Neuronal stem cell (in vitro differentiated cells): ENCODE results near the gene RNF187.
A peak's percentile ranks its signal among the peaks of the same experiment; 100 is the strongest.

Experiments
- DNase-seq: peaks from one replicate; pipeline ENCODE4 v3.0.0-alpha.2; 2013; ENCODE audit warnings: low spot score
- H2AFZ ChIP-seq: one replicate; pipeline ENCODE4 v1.6.1; 2013; ENCODE audit warnings: mild to moderate bottlenecking, low read length, inconsistent platforms
- H2AK5ac ChIP-seq: 2 replicates; pipeline ENCODE4 v1.6.1; 2013; ENCODE audit warnings: low read depth, mild to moderate bottlenecking, inconsistent platforms, low read length, moderate library complexity, mixed read lengths
- H2BK120ac ChIP-seq: 2 replicates; pipeline ENCODE4 v1.6.1; 2013; ENCODE audit warnings: low read depth, mild to moderate bottlenecking, inconsistent platforms, low read length, moderate library complexity, mixed read lengths
- H2BK12ac ChIP-seq: one replicate; pipeline ENCODE4 v1.6.1; 2013; ENCODE audit warnings: low read length, inconsistent platforms
- H2BK15ac ChIP-seq: 2 replicates; pipeline ENCODE4 v1.6.1; 2013; ENCODE audit warnings: mild to moderate bottlenecking, low read length, inconsistent platforms, mixed read lengths
- H2BK5ac ChIP-seq: one replicate; pipeline ENCODE4 v1.6.1; 2013; ENCODE audit warnings: inconsistent platforms, mild to moderate bottlenecking, low read length, moderate library complexity
- H3K14ac ChIP-seq: one replicate; pipeline ENCODE4 v1.6.1; 2013; ENCODE audit warnings: low read length, inconsistent platforms
- H3K18ac ChIP-seq: 2 replicates; pipeline ENCODE4 v1.6.1; 2013; ENCODE audit warnings: low read length, inconsistent platforms
- H3K23ac ChIP-seq: 2 replicates; pipeline ENCODE4 v1.6.1; 2013; ENCODE audit warnings: low read depth, mild to moderate bottlenecking, mixed read lengths, low read length, inconsistent platforms; ENCODE audit not compliant: poor library complexity
- H3K27ac ChIP-seq: replicated peaks from 3 replicates; pipeline ENCODE4 v1.5.1; 2013; ENCODE audit warnings: low read length, inconsistent platforms
- H3K27me3 ChIP-seq, 3 experiments: 2 replicates each; pipeline ENCODE4 v1.6.1; 2013; ENCODE audit warnings: low read length in 3 of 3, mild to moderate bottlenecking in 2 of 3, inconsistent platforms in 1 of 3, low read depth in 1 of 3, mixed read lengths in 1 of 3, moderate library complexity in 1 of 3; ENCODE audit not compliant: control insufficient read depth in 3 of 3, insufficient read depth in 3 of 3
- H3K36me3 ChIP-seq, 2 donors: replicated peaks in 1 of 2; 2 replicates each; pipeline ENCODE4 v1.6.1; 2013; ENCODE audit warnings: low read length in 2 of 2; ENCODE audit not compliant: control insufficient read depth in 2 of 2, insufficient read depth in 2 of 2
- H3K4ac ChIP-seq: 2 replicates; pipeline ENCODE4 v1.6.1; 2013; ENCODE audit warnings: inconsistent platforms, mild to moderate bottlenecking, low read length, moderate library complexity
- H3K4me1 ChIP-seq, 2 donors: 1 replicate in 1 of 2; 2 replicates in 1 of 2; pipeline ENCODE4 v1.6.1; 2013; ENCODE audit warnings: low read length in 2 of 2, low read depth in 1 of 2; ENCODE audit not compliant: control insufficient read depth in 2 of 2, insufficient read depth in 1 of 2
- H3K4me2 ChIP-seq: one replicate; pipeline ENCODE4 v1.6.1; 2013; ENCODE audit warnings: mild to moderate bottlenecking, low read length, inconsistent platforms; ENCODE audit not compliant: insufficient read depth, poor library complexity, severe bottlenecking
- H3K4me3 ChIP-seq, 2 donors: 2 replicates each; pipeline ENCODE4 v1.5.1; 2013; ENCODE audit warnings: low read length in 2 of 2, mild to moderate bottlenecking in 2 of 2, inconsistent platforms in 1 of 2, moderate library complexity in 1 of 2
- H3K79me1 ChIP-seq: one replicate; pipeline ENCODE4 v1.6.1; 2013; ENCODE audit warnings: low read depth, mild to moderate bottlenecking, inconsistent platforms, low read length, moderate library complexity
- H3K9ac ChIP-seq: one replicate; pipeline ENCODE4 v1.6.1; 2013; ENCODE audit warnings: mild to moderate bottlenecking, low read depth, low read length, inconsistent platforms; ENCODE audit not compliant: poor library complexity
- H3K9me3 ChIP-seq, 2 donors: replicated peaks in 1 of 2; 2 replicates each; pipeline versions ENCODE3 to v1.6.1; 2013; ENCODE audit warnings: low read length in 2 of 2, mild to moderate bottlenecking in 2 of 2, inconsistent platforms in 1 of 2, low read depth in 1 of 2, mixed read lengths in 1 of 2, moderate library complexity in 1 of 2; ENCODE audit not compliant: control insufficient read depth in 2 of 2, insufficient read depth in 1 of 2
- H4K8ac ChIP-seq: one replicate; pipeline ENCODE4 v1.6.1; 2013; ENCODE audit warnings: low read depth, mild to moderate bottlenecking, inconsistent platforms, low read length, moderate library complexity
- H4K91ac ChIP-seq: one replicate; pipeline ENCODE4 v1.6.1; 2013; ENCODE audit warnings: low read length, low read depth, mild to moderate bottlenecking, inconsistent platforms; ENCODE audit not compliant: poor library complexity
- WGBS, 2 donors: extraction: QIAGEN DNeasy Blood & Tissue Kit; methylation state at CpG; one replicate each; pipeline ENCODE4 v1.1.7; 2013; ENCODE audit warnings: missing lambda C conversion rate in 2 of 2, mixed read lengths in 1 of 2; ENCODE audit not compliant: insufficient read length in 2 of 2, insufficient replicate concordance in 1 of 2; ENCODE audit errors: extremely low coverage in 2 of 2; 5-methylcytosine and 5-hydroxymethylcytosine counted together

Gene RNF187

DNA sequence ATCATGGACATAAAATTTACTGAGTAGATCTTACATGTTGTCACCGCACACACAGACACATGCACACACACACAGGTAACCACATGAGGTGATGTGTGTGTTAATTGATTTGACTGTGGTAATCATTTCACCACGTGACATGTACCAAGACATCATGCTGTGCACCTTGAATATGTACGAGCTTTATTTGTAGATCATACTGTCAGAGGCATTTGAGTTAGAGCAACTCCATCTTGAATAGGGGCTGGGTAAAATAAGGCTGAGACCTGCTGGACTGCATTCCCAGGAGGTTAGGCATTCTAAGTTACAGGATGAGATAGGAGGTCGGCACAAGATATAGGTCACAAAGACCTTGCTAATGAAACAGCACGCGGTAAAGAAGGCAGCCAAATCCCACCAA lies 38.8 kb upstream of the RNF187 start:
- Histone ChIP-seq H3K27me3 (peaks cover 0 to 27% (median 0%) of the 10 kb centered on the region in 3 experiments), H3K4me1 (peaks cover 2 to 6% of the 10 kb centered on the region in 2 donors), H2AFZ (no peak overlapping the region), H2BK12ac (no peak overlapping the region), H3K79me1 (no peaks in the 10 kb centered on the region), H3K36me3 (no peaks in the 10 kb centered on the region), H3K4me2 (no peak overlapping the region), H2AK5ac (no peak overlapping the region), H2BK120ac (no peak overlapping the region), H3K9me3 (no peaks in the 10 kb centered on the region), H3K23ac (no peak overlapping the region), H3K14ac (no peak overlapping the region), H2BK15ac (no peak overlapping the region), H3K4me3 (no peak overlapping the region), H3K4ac (no peak overlapping the region), H2BK5ac (no peak overlapping the region), H4K8ac (no peak overlapping the region), H3K27ac (no peak overlapping the region), H4K91ac (no peak overlapping the region), H3K18ac (no peak overlapping the region), H3K9ac (no peak overlapping the region)
- no CpG with 5 or more reads among the region's 6 CpGs for WGBS, 2 donors
- DNase-seq = no peak

- H3K4me3 ChIP-seq = no peak overlapping the region
- peak overlapping the region; percentile 17 for H2BK12ac ChIP-seq
- peaks cover 2 to 6% of the 10 kb centered on the region in 2 donors for H3K4me1 ChIP-seq
- no peak overlapping the region for H2AFZ ChIP-seq
- H2BK5ac ChIP-seq = no peak overlapping the region
- no peaks in the 10 kb centered on the region for H3K79me1 ChIP-seq
- DNase-seq = no peak
- H2BK120ac ChIP-seq = no peak overlapping the region
- H2AK5ac ChIP-seq = peak overlapping the region; percentile 22
- H3K9me3 ChIP-seq = no peaks in the 10 kb centered on the region
- H3K18ac ChIP-seq = peak overlapping the region; percentile 32
- H3K4ac ChIP-seq = no peak overlapping the region
- no peak overlapping the region for H3K9ac ChIP-seq
- H2BK15ac ChIP-seq = no peak overlapping the region
- no CpG with 5 or more reads among the region's 11 CpGs for WGBS, 2 donors
- peaks cover 0 to 10% of the 10 kb centered on the region in 2 donors for H3K36me3 ChIP-seq
- H4K8ac ChIP-seq = no peak overlapping the region
- peaks cover 0 to 20% (median 0%) of the 10 kb centered on the region in 3 experiments for H3K27me3 ChIP-seq
- H3K14ac ChIP-seq = peak overlapping the region; percentile 2
- no peak overlapping the region for H3K23ac ChIP-seq
- H3K27ac ChIP-seq = no peak overlapping the region
- H3K4me2 ChIP-seq = no peak overlapping the region
- H4K91ac ChIP-seq = no peak overlapping the region
These were observed 37.0 kb upstream of the RNF187 start for GRCh38 chr1:228450200-228450599.

DNA sequence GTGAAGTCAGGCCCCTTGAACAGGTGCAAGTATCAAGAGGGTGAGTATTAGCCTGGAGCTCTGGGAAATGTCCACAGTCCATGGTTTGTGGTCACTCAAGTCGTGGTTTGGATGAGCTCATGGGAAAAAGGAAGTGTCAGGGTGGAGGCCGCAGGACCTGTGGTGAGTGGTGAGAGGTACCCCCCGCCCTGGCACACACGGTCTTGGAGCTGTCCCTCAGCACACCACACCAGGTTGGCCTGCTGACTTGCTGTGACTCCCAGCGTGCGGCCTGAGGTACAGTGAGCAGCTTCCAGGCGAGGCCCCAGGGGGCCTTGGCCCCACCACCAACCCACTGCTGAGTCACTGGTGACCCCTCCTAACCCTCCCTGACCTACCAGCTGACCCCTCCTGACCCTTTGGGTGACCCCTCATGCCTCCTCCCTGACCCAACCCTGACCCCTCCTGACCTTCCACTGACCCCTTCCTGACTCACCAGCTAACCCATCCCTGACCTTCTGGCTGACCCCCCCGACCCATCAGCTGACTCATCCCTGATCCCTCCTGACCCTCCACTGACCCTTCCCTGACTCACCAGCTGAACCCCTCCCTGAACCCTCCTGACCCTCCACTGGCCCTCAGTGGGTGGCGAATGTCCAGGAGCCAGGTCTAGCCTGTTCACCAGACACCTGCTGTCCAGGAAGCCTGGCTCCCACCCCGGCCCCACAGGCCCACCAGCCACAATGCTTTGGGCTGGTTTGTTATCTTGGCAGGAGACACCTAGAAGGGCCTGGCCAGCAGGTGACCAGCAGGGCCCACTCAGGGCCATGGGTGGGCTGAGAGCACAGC lies 34.8 kb upstream of the RNF187 start:
- peak overlapping the region; percentile 43 for H4K8ac ChIP-seq
- no peak overlapping the region for H2BK12ac ChIP-seq
- no peak overlapping the region for H3K4ac ChIP-seq
- no peak overlapping the region for H3K4me3 ChIP-seq
- no peaks in the 10 kb centered on the region for H3K79me1 ChIP-seq
- peak overlapping the region; percentile 60 for H3K23ac ChIP-seq
- H2BK5ac ChIP-seq = peak overlapping the region; percentile 24
- no peak for DNase-seq
- no peak overlapping the region for H2AFZ ChIP-seq
- no peak overlapping the region for H3K18ac ChIP-seq
- H3K36me3 ChIP-seq = peaks cover 0 to 11% of the 10 kb centered on the region in 2 donors
- H3K14ac ChIP-seq = no peak overlapping the region
- H3K9me3 ChIP-seq = no peaks in the 10 kb centered on the region
- no peak overlapping the region for H3K27ac ChIP-seq
- no peak overlapping the region for H2BK15ac ChIP-seq
- peaks cover 0 to 5% (median 0%) of the 10 kb centered on the region in 3 experiments for H3K27me3 ChIP-seq
- H2BK120ac ChIP-seq = no peak overlapping the region
- WGBS, 2 donors = no CpG with 5 or more reads among the region's 10 CpGs
- H3K4me1 ChIP-seq = peaks cover 0 to 3% of the 10 kb centered on the region in 2 donors
- peak overlapping the region; percentile 43 for H2AK5ac ChIP-seq
- H3K4me2 ChIP-seq = no peak overlapping the region
- no peak overlapping the region for H3K9ac ChIP-seq
- H4K91ac ChIP-seq = no peak overlapping the region

DNA sequence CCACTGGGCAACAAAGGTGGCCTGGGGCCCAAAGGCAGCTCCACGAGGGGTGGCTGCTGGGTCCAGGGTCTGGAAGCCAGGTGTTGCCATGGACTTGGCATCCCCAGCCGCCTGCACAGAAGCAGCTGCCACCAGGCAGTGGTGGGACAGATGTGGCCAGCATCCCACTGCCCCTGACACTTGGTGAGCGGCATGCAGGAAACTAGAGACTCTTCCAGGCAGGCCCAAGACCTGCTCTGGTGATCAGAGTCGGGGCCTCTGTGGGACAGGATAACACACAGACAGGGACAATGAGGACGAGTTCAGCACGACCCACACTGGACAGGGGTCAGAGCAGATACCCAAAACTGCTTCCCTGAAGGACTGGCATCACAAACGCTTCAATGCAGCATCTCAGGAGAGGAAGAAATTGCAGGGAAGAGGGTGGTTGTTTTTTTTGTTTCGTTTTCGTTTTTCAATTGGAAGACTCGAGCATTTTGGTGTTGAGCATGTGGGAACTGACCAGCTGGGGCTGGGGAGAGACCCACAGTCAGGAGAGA lies 34.1 kb upstream of the RNF187 start:
- Histone ChIP-seq H2BK12ac (no peak overlapping the region), H3K14ac (no peak overlapping the region), H2AFZ (no peak overlapping the region), H3K9ac (no peak overlapping the region), H4K91ac (no peak overlapping the region), H3K27me3 (peaks cover 0 to 3% (median 0%) of the 10 kb centered on the region in 3 experiments), H4K8ac (no peak overlapping the region), H3K4me3 (no peak overlapping the region), H3K23ac (peak overlapping the region; percentile 60), H3K27ac (no peak overlapping the region), H3K9me3 (no peaks in the 10 kb centered on the region), H3K18ac (peak overlapping the region; percentile 29), H3K36me3 (peaks cover 0 to 11% of the 10 kb centered on the region in 2 donors), H3K4ac (no peak overlapping the region), H3K79me1 (no peaks in the 10 kb centered on the region), H2BK120ac (no peak overlapping the region), H2BK5ac (peak overlapping the region; percentile 24), H3K4me1 (peaks cover 0 to 3% of the 10 kb centered on the region in 2 donors), H3K4me2 (no peak overlapping the region), H2BK15ac (no peak overlapping the region), H2AK5ac (no peak overlapping the region)
- no CpG with 5 or more reads among the region's 10 CpGs for WGBS, 2 donors
- DNase-seq = no peak
